GM04504 (cell line): ENCODE results near the gene CTNNA3.

Experiments used
- DNase-seq: peaks from one replicate; pipeline ENCODE4 v3.0.0-alpha.2; 2012; ENCODE audit warnings: low read depth

Gene CTNNA3

DNA sequence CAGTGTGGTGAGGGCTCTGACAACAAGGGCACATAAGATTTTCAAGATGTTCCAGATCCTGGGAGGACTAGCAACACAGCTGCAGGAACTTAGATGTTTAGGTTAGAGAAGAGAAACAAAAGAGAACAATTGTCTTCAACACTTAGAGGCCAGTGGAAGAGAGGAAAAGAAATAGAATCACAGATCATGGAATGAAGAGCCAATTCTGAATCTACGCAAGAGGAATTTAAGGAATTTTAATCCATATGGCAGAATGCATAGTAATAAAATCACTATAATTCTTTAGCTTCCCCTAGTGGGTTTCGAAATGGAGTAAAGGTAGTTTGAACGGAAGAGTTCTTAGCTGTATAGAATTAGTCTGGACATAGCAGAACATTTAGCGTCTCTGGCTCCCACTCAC lies 884.8 kb downstream of the CTNNA3 start:
- no peak for DNase-seq

- no peak for DNase-seq
These were observed 886.6 kb downstream of the CTNNA3 start for GRCh38 chr10:66809402-66809801.

DNA sequence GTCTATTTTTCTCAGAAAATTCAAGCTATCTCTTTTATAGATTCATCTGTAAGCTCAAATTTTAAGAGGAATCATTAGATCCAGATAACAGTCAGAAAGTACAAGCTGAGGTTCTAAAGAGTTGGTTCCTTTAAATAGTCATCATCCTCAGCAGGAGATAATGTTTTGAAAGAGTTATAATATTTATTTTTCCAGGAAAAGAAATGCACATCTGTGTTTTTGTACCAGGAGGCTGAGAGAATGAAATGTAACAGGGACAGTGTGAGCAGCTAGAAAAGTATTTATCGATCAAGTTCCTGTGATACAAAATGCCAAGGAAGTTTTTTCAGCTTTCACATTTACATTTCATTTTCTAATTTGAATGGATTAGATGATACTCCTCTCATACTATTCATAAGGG lies 890.4 kb downstream of the CTNNA3 start:
- no peak for DNase-seq

- DNase-seq, result no peak
These were observed 891.0 kb downstream of the CTNNA3 start for GRCh38 chr10:66804962-66805361.

DNA sequence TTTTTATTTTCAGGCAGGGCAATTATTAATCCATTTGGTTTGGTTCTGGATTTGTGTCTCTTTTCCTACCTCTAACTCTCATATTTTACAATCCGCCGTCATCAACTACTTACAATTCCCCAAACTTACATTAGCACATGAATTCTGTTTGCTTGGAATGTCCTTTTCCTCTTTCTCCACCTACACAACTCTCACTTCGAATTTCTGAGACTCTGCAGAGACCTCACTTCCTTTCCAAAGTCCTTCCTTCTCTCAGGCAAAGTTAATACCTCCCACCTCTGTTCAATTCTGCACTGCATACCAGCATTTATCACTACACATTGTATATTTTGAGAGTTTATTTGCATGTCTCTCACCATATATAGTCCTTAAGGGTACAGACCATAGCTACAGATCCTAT lies 892.8 kb downstream of the CTNNA3 start:
- DNase-seq, result no peak

DNA sequence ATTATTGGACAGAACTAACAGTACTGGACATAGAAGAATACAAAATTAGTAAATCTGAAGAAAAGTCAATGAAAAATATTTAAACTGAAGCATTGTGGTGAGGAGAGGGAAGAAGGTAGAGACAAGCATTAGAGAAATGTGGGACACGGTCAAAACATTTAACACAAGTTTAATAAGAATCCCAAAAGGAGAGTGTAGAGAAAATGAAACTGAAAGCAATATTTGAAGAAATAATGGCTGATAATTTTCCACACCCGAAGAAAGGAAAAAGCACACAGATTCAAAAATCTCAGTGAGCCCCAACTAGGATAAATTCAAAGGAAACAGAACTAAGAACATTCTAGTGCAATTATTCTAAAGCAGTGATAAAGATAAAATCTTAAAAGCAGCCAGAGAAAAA lies 896.5 kb downstream of the CTNNA3 start:
- no peak for DNase-seq

DNA sequence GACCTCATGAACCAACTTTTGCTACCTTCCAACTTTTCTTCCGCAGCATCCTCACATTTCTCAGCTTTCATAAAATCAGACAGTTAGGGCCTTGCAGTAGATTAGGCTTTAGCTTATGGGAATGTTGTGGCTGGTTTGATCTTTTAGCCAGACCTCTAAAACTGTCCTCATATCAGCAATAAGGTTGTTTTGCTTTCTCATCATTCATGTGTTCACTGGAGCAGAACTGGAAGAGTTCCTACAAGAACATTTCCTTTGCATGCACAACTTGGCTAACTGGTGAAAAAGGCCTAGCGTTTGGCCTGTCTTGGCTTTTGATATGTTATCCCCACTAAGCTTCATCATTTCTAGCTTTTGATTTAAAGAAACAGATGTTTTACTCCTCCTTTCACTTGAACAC lies 900.1 kb downstream of the CTNNA3 start:
- DNase-seq, result no peak

- DNase-seq, result no peak
These were observed 903.6 kb downstream of the CTNNA3 start for GRCh38 chr10:66792441-66792840.

DNA sequence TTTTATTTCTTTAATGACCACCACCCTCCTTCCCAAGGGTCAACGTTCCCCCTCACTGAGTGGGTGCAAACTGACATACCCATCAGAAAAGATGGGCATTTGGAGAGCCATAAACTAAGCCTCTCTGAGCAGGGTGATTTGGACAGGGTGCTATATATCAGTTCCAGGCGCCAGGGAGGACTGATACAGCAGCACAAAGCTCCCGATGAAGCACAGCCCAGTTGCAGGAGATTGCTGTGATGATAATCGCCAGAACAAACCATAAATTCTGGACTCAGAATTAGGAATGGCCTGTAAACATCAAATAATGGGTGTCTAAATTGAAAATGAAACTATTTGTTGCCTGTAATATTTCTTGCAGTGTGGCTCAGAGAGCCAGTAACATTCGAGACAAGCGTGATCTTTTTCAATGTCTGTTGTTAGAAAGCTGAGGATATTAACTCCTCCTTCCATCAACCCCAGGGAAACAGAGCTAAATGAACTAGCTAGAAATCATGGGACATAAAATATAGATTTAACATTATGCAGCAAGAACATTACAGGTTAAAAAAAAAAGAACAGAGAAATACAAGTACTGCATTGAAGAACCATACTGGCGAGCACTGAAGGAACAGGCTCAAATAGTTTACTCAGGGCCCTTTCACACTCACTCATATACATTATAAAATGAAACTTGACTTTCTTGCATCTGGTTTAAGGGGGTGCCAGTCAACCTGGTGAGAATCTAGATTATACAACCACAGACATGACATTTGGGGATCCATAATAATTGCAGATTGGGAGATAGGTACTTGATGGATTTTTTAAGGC lies 907.6 kb downstream of the CTNNA3 start:
- DNase-seq, result no peak

- DNase-seq, result no peak
These were observed 909.3 kb downstream of the CTNNA3 start for GRCh38 chr10:66786709-66787108.

- no peak for DNase-seq
These were observed 911.2 kb downstream of the CTNNA3 start for GRCh38 chr10:66784770-66785169.

GRCh38 chr10:66783316-66783715 lies 912.7 kb downstream of the CTNNA3 start:
- no peak for DNase-seq

GRCh38 chr10:66782776-66783175 lies 913.2 kb downstream of the CTNNA3 start:
- DNase-seq, result no peak

DNA sequence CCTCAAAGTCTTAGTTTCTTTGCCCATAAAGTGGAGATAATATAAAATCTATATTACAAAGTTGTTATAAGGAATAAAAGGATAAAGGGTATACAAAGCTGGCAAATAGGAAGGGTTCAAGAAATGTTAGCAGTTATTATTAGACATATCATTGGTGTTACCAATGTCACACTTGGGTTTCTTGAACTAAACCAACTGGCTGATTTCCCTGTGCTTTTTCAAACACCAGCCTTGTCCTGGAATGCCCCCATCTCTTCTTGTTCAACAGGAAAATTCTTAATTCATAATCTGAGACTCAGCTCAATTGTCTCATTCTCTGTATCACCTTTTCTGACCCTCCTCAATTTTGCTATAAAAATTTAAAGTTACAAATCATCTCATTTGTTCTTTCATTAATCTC lies 913.9 kb downstream of the CTNNA3 start:
- no peak for DNase-seq

DNA sequence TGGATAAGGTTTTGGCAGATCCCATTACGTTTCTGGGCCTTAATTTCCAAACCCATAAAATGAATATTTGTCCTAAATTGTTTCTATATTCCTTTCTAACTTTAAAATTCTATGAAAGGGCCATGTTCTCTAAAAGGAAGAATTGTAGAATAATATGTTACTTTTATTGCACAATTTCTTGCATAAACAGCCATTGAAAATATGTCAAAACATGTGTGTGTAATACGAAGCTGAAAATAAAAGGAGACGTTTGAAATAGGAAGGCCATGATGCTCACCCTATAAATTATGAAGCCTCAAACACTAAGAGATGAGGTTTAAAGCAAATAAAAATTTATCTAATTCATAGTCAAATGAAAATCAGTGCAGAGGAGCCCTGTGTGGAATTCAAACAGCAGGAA lies 915.2 kb downstream of the CTNNA3 start:
- no peak for DNase-seq

GRCh38 chr10:66778351-66778750 lies 917.6 kb downstream of the CTNNA3 start:
- no peak for DNase-seq

DNA sequence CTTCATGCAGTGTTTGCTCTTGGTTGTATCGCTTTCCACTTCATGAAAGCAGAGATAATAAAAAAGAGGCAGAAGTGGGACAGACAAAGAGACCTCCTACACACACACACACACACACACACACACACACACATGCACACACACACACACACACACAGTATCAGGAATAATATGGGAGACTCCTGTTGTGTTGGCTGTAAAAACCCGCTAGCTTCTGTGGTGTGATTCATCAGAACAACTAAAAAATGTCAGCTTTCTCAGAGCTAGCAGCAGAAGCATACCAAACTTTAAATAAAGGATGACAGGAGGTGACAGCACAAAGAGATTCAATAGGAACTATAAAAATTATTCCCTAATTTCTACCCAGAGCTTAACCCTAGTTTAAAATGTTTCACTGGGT lies 918.3 kb downstream of the CTNNA3 start:
- DNase-seq, result no peak

GRCh38 chr10:66773472-66773817 lies 922.5 kb downstream of the CTNNA3 start:
- DNase-seq, result no peak

DNA sequence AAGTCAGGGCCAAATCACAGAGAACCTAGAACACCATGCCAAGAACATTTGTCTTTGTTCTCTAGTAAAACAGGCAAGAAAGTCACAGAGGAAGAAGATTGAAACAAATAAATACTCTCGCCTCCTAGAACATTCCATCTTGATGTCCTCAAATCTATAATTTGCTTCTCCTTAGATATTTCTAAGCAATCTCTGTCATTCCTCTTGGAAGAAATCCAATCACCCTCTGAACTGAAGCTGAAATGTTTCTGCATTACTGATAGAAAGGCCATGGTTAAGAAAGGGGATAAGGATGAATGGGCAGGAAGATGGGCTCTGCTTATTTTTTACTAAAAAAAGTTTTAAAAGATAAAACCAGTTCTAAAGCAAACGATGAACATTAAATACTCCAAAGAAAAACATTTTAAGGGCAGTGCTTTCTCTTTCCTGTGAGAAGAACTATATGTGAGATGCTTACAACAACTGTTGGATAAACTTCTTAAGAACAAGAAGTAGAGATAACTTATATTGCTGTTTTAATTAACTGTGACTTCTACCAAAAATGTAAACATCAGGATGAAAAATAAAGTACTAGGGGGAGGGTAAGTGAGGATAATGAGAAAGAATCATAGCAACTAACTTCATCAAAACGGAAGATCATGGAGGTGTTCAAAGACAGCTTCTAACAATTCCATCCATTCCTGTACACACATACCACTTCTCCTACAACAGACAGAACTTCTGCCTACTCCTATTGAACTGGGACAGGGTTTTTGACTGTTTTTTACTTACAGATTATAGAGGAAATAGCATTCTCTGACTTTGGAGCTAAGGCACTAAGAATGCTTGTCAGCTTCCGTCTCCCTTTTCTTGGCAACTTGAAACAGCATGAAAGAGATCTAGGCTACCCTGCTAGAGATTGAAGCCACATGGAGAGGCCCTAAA lies 923.2 kb downstream of the CTNNA3 start:
- DNase-seq, result no peak

GRCh38 chr10:66767707-66768106 lies 928.3 kb downstream of the CTNNA3 start:
- DNase-seq, result no peak

DNA sequence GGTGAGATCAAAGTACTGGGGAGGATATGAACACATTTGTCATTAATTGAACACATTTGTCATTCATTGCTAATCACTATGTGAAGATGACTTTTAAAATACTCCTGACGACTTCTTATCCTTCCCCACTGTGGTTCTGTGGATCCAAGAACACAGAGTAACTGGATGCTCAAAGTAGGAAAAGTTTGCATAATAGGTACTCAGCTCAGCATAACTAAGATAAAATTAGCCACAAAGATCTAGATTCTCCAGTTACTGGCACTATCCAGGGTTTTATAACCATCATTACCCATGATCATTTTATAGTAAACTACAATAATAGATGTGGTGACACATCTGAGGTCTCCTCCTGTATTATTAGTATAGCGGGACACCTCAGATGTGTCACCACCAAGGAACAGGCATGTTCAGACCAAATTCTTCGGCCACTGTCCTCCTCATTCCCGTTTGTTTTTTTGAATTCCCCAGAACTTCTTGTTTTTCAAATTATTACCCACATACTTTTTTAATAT lies 933.7 kb downstream of the CTNNA3 start:
- no peak for DNase-seq

DNA sequence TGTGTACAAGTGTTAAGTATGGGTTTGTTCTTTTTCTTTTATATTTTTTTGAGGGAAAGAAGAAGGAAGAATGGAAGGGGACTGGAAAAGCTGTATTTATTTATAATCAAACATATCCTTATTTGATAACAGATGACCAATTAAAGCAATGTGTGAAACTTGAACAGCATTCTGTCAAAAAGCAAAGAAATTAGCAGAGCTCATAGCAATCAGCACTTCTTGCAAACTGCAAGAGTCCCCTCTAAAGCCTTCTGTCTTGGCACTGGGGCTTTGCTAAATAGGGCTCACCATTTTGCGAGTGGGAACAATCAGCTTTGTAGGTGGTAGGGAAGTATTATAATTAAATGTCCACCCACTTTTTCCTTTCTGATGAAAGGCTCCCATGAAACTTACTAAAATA lies 935.1 kb downstream of the CTNNA3 start:
- no peak for DNase-seq

- no peak for DNase-seq
These were observed 940.5 kb downstream of the CTNNA3 start for GRCh38 chr10:66755474-66755873.
